ENCODE data around the gene AP3B2.

Gene AP3B2

GRCh38 chr15:82731527-82731926 lies 21.9 kb upstream of the AP3B2 start:
- DNase-seq (ENCODE audit: low spot score) (no peak), ATAC-seq (ENCODE audit: low read depth) (no peak)

GRCh38 chr15:82730022-82730530 lies 20.4 kb upstream of the AP3B2 start:
- no peak overlapping the region for H3K4me3 ChIP-seq (ENCODE audit: severe bottlenecking)
- TF ChIP-seq CTCF (IDR thresholded peaks at IDR 0.05; ENCODE audit: poor library complexity, severe bottlenecking) = no peak
- H3K9me3 ChIP-seq (ENCODE audit: severe bottlenecking) = no peaks in the 10 kb centered on the region
- H3K27me3 ChIP-seq (ENCODE audit: insufficient read depth, poor library complexity, severe bottlenecking) = no peaks in the 10 kb centered on the region
- ATAC-seq (ENCODE audit: low read depth) = no peak; the same call in 2 of the 3 replicates
- no peak overlapping the region for H3K27ac ChIP-seq (ENCODE audit: poor library complexity, severe bottlenecking)
- no peaks in the 10 kb centered on the region; the same call in 1 of the 2 replicates for H3K36me3 ChIP-seq (ENCODE audit: low read depth)
- no peak for DNase-seq (ENCODE audit: low spot score)
- no peaks in the 10 kb centered on the region for H3K4me1 ChIP-seq (ENCODE audit: insufficient read depth, poor library complexity, severe bottlenecking)

More at GRCh38 chr15:82731527-82731926, 21.9 kb upstream of the AP3B2 start:
- no peaks in the 10 kb centered on the region; the same call in 1 of the 2 replicates for H3K36me3 ChIP-seq (ENCODE audit: low read depth)
- H3K27ac ChIP-seq (ENCODE audit: poor library complexity, severe bottlenecking) = no peak overlapping the region
- no peaks in the 10 kb centered on the region for H3K4me1 ChIP-seq (ENCODE audit: insufficient read depth, poor library complexity, severe bottlenecking)
- no peaks in the 10 kb centered on the region for H3K9me3 ChIP-seq (ENCODE audit: severe bottlenecking)
- no peak for TF ChIP-seq CTCF (IDR thresholded peaks at IDR 0.05; ENCODE audit: poor library complexity, severe bottlenecking)
- H3K4me3 ChIP-seq (ENCODE audit: severe bottlenecking) = no peak overlapping the region
- H3K27me3 ChIP-seq (ENCODE audit: insufficient read depth, poor library complexity, severe bottlenecking) = no peaks in the 10 kb centered on the region

GRCh38 chr15:82726816-82727215 lies 17.1 kb upstream of the AP3B2 start:
- Histone ChIP-seq H3K27me3 (ENCODE audit: insufficient read depth, poor library complexity, severe bottlenecking) (no peaks in the 10 kb centered on the region), H3K9me3 (ENCODE audit: severe bottlenecking) (no peaks in the 10 kb centered on the region), H3K27ac (ENCODE audit: poor library complexity, severe bottlenecking) (no peak overlapping the region), H3K4me3 (ENCODE audit: severe bottlenecking) (no peak overlapping the region), H3K36me3 (ENCODE audit: low read depth) (no peaks in the 10 kb centered on the region), H3K4me1 (ENCODE audit: insufficient read depth, poor library complexity, severe bottlenecking) (no peaks in the 10 kb centered on the region)
- no peak for DNase-seq (ENCODE audit: low spot score)
- ATAC-seq (ENCODE audit: low read depth) = no peak
- no peak for TF ChIP-seq CTCF (IDR thresholded peaks at IDR 0.05; ENCODE audit: poor library complexity, severe bottlenecking)

GRCh38 chr15:82715003-82715402 lies 5.3 kb upstream of the AP3B2 start:
- Histone ChIP-seq H3K27ac (ENCODE audit: poor library complexity, severe bottlenecking) (no peak overlapping the region), H3K36me3 (ENCODE audit: low read depth) (no peaks in the 10 kb centered on the region), H3K4me3 (ENCODE audit: severe bottlenecking) (no peak overlapping the region), H3K9me3 (ENCODE audit: severe bottlenecking) (no peaks in the 10 kb centered on the region), H3K27me3 (ENCODE audit: insufficient read depth, poor library complexity, severe bottlenecking) (no peaks in the 10 kb centered on the region), H3K4me1 (ENCODE audit: insufficient read depth, poor library complexity, severe bottlenecking) (no peaks in the 10 kb centered on the region)
- TF ChIP-seq CTCF (IDR thresholded peaks at IDR 0.05; ENCODE audit: poor library complexity, severe bottlenecking) = no peak
- ATAC-seq (ENCODE audit: low read depth) = no peak
- no peak for DNase-seq (ENCODE audit: low spot score)

GRCh38 chr15:82714016-82714415 lies 4.3 kb upstream of the AP3B2 start:
- TF ChIP-seq CTCF (IDR thresholded peaks at IDR 0.05; ENCODE audit: poor library complexity, severe bottlenecking) = no peak
- no peak overlapping the region for H3K4me3 ChIP-seq (ENCODE audit: severe bottlenecking)
- ATAC-seq (ENCODE audit: low read depth) (no peak), DNase-seq (ENCODE audit: low spot score) (no peak)
- no peaks in the 10 kb centered on the region for H3K9me3 ChIP-seq (ENCODE audit: severe bottlenecking)
- no peaks in the 10 kb centered on the region for H3K36me3 ChIP-seq (ENCODE audit: low read depth)
- no peaks in the 10 kb centered on the region for H3K27me3 ChIP-seq (ENCODE audit: insufficient read depth, poor library complexity, severe bottlenecking)
- no peaks in the 10 kb centered on the region for H3K4me1 ChIP-seq (ENCODE audit: insufficient read depth, poor library complexity, severe bottlenecking)
- H3K27ac ChIP-seq (ENCODE audit: poor library complexity, severe bottlenecking) = no peak overlapping the region

All from RWPE2 (cell line).